Measurements from ENCODE around the gene MRGPRX3.
"Not testable (repeated sequence)": the region's sequence is repeated elsewhere in the genome, so short reads cannot be mapped to it uniquely, and the experiment has no call there.

Gene MRGPRX3

DNA sequence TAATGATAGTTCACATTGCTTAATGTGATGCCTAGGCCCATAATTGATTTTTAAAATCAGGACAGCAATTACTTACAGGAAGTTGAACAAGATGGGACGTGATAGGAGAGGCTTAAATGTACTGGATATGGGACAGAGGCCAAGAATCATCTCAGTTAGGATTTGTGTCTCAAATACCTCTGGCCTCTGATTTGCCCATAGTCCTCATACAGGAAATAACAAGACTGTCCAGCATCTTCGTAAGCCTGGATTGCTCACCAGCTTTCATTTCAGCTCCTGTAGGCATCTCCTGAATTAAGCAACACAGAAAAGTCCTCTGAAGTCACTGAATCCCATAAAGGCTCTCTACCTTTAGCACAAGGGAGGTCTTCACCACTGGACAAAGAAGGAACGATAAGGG lies at the start of gene MRGPRX3:
Gene MRGPRX3 (plus strand): TSS at position 231 of the 400 bp plus-strand sequence. CDS start 4,632 bp downstream, outside the sequence.
- DNase-seq = no peak

DNA sequence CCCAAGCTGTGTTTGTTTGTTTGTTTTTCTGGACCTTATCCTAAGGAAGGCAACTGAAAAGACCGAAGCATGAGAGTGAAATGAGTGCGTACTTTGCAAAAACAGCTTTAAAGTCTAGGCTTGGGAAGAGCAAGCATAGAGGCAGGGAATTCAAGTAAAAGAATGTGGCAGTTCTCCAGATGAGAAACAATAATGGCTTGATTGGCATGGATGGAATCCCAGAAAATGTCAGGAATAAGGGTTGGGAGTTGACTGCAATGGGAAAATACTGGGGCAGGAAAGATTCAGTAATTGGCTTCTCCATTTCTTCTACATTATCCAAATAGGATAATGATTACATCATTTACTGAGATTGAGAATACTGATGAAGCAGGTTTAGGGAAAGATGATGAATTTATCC lies 44.0 kb upstream of the MRGPRX3 start:
- no peak for DNase-seq

DNA sequence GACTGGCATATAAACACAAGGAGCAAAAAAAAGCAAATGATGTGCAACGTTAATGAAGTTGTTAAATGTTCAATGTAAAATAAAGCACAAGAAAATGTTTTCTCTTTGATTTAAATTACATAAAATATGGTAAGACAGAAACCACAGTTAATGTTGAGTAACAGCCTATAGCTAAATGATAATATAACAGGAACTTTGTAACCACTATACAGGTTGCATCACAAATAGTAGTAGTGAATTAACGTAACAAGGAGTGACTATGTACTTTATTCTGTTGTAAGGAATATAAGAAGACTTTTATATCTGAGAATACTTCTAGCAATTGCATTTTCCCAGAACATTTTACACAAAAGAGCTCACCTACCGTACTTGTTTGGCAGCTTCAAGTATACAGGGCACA lies 43.4 kb upstream of the MRGPRX3 start:
- no peak for DNase-seq

DNA sequence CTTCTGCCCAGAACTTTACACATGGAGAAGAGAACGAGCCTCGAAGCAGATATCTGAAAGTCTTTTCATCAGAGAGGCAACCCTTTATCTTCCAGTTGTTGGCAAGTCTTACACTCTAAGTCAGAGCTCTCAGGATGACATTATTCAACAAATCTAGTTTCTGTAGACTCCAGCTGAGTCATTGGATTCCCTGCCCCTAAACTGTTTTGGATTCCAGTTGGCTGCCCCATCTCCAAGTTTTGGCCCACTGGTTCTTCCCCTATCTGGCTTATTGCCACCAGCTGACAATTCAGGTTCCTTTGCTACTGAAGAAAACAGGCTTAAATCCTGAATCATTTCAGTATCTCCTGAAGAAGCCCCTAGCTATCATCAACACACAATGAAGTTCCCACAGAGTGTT lies 40.6 kb upstream of the MRGPRX3 start:
- no peak for DNase-seq

DNA sequence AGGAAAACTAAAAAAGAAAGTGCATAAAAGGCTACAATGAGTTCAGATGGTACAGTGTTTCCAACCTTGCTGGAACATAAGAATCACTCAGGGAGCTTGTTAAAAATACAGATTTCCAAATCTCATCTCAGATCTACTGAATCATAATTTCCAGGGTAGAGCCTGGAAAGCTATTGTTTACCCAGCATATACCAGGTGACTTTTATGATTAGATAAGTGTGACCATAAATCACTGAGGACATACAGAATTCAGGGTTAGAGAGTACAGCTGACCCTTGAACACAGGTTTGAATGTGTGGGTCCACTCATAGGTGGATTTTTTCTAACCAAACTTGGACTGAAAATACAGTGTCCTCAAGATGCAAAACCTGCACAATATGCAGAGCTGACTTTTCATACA lies 38.4 kb upstream of the MRGPRX3 start:
- no peak for DNase-seq

DNA sequence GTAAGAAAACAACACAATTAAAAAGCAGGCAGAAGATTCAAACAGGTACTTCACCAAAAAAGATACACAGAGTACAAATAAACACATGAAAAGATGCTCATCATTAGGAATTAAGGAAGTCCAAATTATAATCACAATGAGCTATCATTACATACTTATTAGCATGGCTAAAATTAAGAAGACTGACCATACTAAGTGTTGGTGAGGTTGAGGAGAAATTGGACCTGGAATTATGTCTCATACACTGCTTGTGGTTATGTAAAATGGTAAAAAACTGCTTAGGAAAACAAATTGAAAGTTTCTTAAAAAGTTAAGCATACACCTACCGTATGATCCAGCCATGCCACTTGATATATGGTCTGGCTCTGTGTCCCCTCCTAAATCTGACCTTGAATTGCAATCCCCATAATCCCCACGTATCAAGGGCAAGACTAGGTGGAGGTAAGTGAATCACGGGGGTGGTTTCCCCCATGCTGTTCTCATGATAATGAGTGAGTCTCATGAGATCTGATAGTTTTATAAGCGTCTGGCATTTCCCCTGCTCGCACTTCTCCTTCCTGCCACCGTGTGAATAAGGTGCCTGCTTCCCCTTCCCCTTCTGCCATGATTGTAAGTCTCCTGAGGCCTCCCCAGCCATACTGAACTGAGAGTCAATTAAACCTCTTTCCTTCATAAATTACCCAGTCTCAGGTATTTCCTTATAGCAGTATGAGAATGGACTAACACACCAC lies 31.3 kb upstream of the MRGPRX3 start:
- DNase-seq = no peak

DNA sequence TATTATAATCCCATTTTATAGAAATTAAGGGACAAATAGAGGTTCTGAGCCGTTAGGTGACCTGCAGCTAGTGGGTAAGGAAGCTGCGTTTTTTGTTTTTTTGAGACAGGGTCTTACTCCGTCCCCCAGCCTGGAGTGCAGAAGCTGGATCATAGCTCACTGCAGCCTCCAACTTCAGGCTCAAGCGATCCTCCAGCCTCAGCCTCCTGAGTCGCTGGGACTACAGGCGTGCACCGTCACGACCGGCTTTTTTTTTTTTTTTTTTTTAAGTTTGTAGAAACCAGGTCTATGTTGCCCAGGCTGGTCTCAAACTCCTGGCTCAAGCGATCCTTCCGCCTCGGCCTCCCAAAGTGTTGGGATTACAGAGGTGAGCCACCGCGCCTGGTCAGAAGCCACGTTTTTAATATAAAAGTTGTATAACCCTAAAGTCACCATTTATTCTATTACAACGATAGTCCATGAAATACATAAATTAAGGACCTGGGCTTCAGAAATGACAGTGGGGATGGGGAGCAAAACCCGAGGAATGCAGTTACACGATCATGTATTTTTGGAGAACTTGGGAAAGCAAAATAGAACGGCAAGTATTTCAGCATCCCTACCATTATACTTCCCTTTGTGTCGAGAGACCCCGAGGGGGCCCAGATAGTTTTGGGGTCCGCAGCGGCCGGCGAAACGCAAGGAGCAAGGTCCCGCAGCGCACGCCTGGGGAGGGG lies 27.1 kb upstream of the MRGPRX3 start:
- DNase-seq = no peak

DNA sequence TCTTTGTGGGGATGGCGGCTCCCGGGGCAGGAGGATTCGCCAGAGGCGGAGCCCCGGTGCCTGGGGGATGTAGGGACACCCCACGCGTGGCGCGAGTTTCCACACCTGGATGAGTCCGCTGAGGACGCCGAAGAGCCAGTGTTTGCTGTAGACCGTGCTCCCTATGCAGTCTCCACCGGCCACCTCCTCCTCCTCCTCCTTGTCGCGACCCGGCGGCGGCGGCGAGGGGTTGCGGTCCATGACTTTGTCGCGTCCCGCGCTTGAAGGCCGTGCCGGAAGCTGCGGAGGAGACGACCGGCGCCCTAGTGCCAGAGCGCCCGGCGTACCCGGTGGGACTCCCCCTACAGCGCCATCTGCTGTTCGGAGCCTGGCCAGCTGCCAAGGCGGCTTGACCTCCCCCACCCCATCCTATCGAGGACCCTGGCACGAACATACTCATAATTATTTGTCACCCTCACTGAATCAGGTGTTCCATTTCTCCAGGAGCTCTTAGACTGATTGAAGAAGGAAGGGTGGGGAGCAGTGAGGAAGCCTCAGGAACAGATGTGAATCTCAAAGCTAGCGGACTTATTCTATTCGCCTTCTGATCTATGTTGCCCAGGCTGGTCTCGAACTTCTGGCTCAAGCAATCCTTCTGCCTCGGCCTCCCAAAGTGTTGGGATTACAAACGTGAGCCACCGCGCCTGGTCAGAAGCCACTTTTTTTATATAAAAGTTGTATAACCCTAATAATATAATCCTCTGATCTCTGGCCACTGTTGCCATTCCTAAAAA lies 26.4 kb upstream of the MRGPRX3 start, which contains the start of gene SAAL1:
Gene SAAL1 (minus strand): TSS at position 281 of the 773 bp plus-strand sequence. CDS start 41 bp downstream, at position 240.
- DNase-seq = peak; percentile 79

DNA sequence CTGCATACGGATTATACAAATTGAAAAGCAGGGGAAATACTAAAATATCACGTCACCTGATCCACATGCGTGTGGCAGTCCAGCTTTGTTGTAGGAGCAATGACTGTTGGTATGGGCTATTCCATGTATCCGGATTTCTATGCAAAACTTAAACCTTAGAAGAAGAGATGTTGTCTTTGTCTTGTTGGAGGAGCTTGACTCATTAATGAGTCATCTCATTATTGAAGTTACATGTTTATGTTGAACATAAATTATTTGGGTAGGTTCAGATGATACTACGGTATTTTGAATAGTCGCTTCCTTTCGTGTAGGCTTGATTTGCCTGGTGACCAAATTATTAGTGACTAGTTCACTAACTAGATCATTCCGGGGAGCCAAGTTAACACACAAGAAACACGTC lies 25.7 kb upstream of the MRGPRX3 start:
- no peak for DNase-seq

DNA sequence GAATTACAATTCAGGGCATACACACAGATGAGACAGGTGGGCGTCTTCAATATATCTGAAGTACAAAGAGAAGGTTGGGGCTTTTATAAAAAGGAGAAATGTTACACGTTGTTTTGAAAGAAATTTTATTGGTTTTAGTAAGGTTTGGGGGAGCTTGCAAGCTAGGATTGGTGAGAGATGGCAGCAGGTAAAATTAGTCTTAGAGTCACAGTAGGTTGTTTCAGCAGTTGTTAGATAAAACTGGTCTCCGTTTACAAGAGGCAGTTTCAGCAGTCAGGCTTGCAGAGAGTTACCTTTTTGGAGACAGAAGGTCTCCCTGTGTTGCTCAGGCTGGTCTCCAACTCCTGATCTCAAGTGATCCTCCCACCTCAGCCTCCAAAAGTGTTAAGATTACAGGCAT lies 24.1 kb upstream of the MRGPRX3 start:
- no peak for DNase-seq

DNA sequence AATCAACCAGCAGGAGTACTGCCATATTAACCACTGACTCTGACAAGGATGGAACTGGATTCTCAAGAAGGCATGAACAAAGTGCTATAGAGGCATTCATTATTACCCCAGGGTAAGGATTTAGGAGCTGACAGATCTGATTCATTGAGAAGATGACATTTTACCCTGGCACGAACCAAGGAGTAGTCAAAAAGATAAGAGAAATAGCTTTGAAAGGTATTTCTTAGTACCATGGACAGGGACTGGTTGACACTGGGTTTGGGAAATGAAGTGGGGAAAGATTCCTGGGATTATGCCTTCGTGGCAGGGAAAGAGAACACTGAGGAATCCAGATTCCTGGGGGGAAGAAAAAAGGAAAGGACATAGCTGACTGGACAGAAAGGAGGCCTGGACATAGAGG lies 21.4 kb upstream of the MRGPRX3 start:
- DNase-seq = no peak

DNA sequence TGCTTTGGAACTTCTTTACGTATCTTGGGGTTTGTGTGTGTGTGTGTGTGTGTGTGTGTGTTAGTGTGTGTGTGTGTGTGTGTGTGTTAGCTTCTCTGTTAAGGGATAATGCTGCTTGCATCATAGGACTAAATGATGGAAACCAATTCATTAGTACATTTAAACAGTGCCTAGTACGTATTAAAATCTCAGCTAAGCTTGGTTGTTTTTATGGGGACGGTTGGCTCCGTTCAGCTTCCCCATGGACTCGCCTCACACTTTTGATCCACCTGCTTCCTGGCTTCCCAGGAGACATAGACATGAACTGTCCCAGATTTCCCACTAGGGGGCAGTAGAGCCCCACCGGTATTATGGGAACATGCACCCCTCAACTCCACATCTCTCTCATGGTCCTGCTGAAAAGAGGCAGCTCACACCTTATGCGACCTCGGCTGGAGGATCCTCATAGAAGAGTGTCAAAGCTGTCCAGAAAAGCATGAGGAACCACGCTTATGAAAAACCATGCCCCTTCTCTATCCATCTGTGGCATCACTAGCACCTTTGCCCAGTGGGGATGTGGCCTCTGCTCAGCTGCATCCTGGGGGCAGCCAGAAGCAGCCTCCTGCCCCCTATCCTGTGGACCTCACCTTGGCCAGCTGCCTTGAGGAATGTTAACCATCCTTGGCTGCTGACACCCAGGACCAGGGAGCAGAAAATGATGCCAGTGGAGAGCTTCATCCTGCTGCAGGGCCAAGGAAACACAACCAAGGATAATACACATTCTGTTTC lies 16.8 kb upstream of the MRGPRX3 start:
- peak; percentile 55 for DNase-seq

DNA sequence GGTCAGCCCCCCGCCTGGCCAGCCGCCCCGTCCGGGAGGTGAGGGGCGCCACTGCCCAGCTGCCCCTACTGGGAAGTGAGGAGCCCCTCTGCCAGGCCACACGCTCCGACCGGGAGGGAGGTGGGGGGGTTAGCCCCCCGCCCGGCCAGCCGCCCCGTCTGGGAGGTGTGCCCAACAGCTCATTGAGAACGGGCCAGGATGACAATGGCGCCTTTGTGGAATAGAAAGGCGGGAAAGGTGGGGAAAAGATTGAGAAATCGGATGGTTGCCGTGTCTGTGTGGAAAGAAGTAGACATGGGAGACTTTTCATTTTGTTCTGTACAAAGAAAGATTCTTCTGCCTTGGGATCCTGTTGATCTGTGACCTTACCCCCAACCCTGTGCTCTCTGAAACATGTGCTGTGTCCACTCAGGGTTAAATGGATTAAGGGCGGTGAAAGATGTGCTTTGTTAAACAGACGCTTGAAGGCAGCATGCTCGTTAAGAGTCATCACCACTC lies 11.0 kb upstream of the MRGPRX3 start:
- DNase-seq = not testable (repeated sequence)

DNA sequence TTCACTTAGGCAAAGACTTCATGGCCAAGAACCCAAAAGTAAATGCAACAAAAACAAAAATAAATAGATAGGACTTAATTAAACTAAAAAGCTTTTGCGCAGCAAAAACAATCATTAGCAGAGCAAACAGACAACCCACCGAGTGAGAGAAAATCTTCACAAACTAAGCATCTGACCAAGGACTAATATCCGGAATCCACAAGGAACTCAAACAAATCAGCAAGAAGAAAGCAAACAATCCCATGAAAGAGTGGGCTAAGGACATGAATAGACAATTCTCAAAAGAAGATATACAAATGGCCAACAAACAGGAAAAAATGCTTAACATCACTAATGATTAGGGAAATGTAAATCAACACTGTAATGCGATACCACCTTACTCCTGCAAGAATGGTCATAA lies 1.3 kb upstream of the MRGPRX3 start:
- DNase-seq = not testable (repeated sequence)

DNA sequence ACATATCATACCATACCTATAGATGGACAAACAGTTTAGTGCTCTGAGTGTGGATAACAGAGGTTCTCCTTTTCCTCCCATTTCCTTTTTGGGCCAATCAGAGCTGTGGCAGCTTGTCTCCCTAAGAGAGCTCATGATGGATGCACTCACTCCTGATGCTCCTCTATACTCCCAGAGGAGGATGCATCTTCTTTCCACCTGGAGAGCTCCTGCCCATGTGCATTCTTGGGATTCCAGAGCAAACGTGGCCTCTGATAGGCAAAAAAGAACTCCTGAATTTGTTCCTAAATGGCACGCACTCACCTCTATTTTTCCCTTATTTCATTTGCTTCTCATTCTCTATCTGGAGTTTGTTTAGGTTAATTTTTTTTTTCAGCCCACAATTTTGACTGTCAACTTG lies 2.9 kb downstream of the MRGPRX3 start:
- no peak for DNase-seq

DNA sequence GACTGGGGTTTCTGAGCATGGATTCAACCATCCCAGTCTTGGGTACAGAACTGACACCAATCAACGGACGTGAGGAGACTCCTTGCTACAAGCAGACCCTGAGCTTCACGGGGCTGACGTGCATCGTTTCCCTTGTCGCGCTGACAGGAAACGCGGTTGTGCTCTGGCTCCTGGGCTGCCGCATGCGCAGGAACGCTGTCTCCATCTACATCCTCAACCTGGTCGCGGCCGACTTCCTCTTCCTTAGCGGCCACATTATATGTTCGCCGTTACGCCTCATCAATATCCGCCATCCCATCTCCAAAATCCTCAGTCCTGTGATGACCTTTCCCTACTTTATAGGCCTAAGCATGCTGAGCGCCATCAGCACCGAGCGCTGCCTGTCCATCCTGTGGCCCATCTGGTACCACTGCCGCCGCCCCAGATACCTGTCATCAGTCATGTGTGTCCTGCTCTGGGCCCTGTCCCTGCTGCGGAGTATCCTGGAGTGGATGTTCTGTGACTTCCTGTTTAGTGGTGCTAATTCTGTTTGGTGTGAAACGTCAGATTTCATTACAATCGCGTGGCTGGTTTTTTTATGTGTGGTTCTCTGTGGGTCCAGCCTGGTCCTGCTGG lies 4.9 kb downstream of the MRGPRX3 start:
- no peak for DNase-seq

DNA sequence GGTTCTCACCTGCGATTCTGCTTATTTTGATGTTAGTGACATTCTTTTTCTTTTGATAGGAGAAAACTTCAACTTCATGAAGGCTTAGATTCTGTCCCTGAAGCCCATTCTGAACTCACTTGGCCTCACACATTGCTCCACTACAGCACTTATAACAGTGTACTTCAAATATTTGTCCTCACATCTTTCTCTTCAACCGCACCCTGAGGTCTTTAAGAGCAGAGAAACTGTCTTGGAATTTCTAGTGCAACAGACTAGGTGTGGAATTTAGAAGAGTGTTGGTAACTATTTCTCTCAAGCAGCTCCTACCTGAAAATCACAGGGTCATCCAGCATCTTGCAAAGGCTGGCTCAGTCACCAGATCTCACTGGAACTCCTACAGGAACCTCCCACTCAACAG lies 7.8 kb downstream of the MRGPRX3 start:
- DNase-seq = no peak

DNA sequence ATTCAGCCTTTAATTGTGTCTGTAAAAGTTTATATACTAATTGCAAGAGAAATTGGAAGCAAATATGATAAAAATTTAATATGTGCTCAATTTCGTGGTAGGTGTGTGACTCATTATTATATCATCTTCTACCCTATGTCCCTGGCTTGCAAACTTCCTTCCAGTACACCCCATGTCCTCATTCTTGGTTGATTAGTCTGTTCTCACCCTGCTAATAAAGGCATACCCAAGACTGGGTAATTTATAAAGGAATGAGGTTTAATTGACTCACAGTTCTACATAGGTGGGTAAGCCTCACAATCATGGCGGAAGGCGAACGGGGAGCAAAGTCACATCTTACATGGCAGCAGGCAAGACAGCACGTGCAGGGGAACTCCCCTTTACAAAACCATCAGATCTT lies 11.9 kb downstream of the MRGPRX3 start:
- DNase-seq = no peak

DNA sequence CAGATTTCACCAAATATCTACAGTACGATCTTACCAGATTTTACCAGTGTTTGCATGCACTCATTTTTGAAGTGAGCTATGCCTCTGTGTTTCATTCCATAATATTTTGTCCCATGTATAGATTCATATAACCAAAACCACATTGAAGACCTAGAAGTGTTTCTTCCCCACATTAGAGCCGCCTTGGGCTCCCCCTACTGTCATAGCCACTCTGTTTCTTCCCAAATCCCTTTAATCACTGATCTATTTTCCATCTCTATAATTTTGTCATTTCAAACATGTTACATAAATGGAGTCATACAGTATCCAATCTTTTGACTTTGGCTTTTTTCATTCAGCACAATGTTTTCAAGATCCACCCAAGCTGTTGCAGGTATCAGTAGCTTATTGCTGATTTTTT lies 12.7 kb downstream of the MRGPRX3 start:
- DNase-seq = no peak

DNA sequence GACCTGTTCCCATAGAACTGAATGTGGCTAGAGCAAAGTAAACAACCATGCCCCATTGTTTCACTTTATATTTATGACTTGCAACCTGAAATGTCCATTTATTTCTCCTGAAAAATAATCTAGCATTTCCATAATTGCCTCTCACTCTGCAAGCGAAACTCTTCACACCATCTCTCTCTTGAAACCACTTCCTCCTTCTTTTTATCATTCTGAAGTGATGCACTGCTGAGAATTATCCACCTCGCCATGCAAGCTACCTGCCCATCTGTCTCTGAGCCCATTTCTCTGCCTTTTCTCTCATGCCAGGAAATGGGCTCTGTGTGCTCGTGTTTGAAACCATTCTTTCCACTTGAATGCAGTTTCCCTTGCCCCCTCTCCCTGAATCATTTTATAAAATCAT lies 13.5 kb downstream of the MRGPRX3 start:
- DNase-seq = no peak

DNA sequence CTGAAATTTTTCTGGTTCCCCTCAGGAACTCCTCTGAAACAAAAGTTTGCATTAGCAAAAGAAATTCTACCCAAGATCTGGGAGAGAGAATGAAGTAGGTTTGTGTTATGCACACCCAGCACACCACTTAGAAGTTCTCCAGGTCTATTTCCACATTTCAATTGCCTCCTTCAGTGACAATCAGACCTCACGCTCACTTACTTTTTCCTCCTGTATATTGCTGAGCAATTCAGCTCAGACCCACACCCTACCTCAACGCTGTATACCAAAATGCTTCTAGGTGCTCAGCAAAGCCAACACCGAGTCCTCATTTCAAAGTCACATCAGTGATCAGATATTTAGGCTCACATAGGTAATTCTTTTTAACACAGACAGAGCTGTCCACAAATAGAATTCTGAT lies 19.2 kb downstream of the MRGPRX3 start:
- no peak for DNase-seq

DNA sequence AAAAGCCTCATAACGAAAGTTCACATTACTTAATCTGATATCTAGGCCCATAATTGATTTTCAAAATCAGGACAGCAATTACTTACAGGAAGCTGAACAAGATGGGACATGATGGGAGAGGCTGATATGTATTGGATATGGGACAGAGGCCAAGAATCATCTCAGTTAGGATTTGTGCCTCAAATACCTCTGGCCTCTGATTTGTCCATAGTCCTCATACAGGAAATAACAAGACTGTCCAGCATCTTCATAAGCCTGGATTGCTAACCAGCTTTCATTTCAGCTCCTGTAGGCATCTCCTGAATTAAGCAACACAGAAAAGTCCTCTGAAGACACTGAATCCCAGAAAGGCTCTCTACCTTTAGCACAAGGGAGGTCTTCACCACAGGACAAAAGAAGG lies 36.0 kb downstream of the MRGPRX3 start:
- DNase-seq = no peak

Measured in NCI-H1048 (cell line).